HCT116 (cell line): ENCODE data around the gene RAET1E. TPM values are rescaled to one million over a fixed set of nuclear protein-coding genes. Genes with fewer than 3 reads are reported as not detected.
A peak's percentile ranks its signal among the peaks of the same experiment; 100 is the strongest.
"Not testable (repeated sequence)": the region's sequence is repeated elsewhere in the genome, so short reads cannot be mapped to it uniquely, and the experiment has no call there.

Experiments
- ATAC-seq: fragments of 200-7000 bp; cut with Tn5 transposase; 2 replicates; pipeline ENCODE4 v1.9.1; 2020; ENCODE audit warnings: mild to moderate bottlenecking, moderate library complexity
- BruUV-seq: library from RNA; stranded (reverse); fragments of 400-500 nt; replicated peaks from 2 replicates; lab custom pipeline; 2021; lab: Mats Ljungman, UMichigan
- CTCF ChIA-PET: fragments of 300-600 bp; sonication (Branson Sonifier 250); formaldehyde crosslinking; loops from one replicate; lab custom pipeline; 2021; ENCODE audit warnings: antibody characterized with exemption; lab: Charles Lee
- POLR2A ChIA-PET: fragments of 300-600, 350-600 bp; sonication (Branson Sonifier 250); formaldehyde crosslinking; loops from one replicate; lab custom pipeline; 2021; ENCODE audit warnings: antibody characterized with exemption; lab: Charles Lee
- RAD21 ChIA-PET, 2 experiments: fragments of 300-600 bp; sonication (Branson Sonifier 250); formaldehyde crosslinking; loops; one replicate each; lab custom pipeline; 2023; ENCODE audit warnings: low total read pairs in 2 of 2; ENCODE audit not compliant: uncharacterized antibody in 2 of 2, unreplicated experiment in 2 of 2, low non-redundant PET in 1 of 2; lab: Charles Lee
- DNase-seq: peaks from one replicate; pipeline ENCODE4 v3.0.0-alpha.2; 2010; ENCODE audit warnings: low read depth, low spot score
- H2AFZ ChIP-seq: fragments of 200-600 bp; shearing (Covaris generic), sonication (generic); 2 replicates; pipeline ENCODE4 v1.6.1; 2017; ENCODE audit warnings: low read depth, mixed run types, mixed read lengths, antibody characterized with exemption, low read length; ENCODE audit not compliant: poor library complexity, severe bottlenecking
- H3K27ac ChIP-seq: 2 replicates; pipeline ENCODE4 v1.5.1; 2012; ENCODE audit warnings: low read depth, low read length
- H3K27me3 ChIP-seq: fragments of 200-600 bp; sonication (generic); 2 replicates; pipeline ENCODE4 v1.6.1; 2016; ENCODE audit warnings: mixed run types, low read length, mixed read lengths; ENCODE audit not compliant: insufficient read depth
- H3K36me3 ChIP-seq, 2 experiments: fragments of 200-500 bp in 1 of 2; fragments of 200-600 bp in 1 of 2; sonication (Bioruptor generic) in 1 of 2; sonication (generic) in 1 of 2; 2 replicates each; pipeline versions ENCODE4 v1.5.1 to v1.6.1; 2014 to 2016; ENCODE audit warnings: low read length in 2 of 2, inconsistent platforms in 1 of 2, mixed read lengths in 1 of 2, mixed run types in 1 of 2; ENCODE audit not compliant: insufficient read depth in 2 of 2, control insufficient read depth in 1 of 2
- H3K4me1 ChIP-seq, 2 experiments: fragments of 200-600 bp in 1 of 2; sonication (generic) in 1 of 2; 2 replicates each; pipeline versions ENCODE4 v1.5.1 to v1.6.1; 2012 to 2017; ENCODE audit warnings: low read length in 2 of 2, inconsistent platforms in 1 of 2, mild to moderate bottlenecking in 1 of 2, mixed read lengths in 1 of 2, mixed run types in 1 of 2, moderate library complexity in 1 of 2; ENCODE audit not compliant: insufficient read depth in 2 of 2, control insufficient read depth in 1 of 2
- H3K4me2 ChIP-seq: fragments of 200-600 bp; sonication (generic); 2 replicates; pipeline ENCODE4 v1.6.1; 2017; ENCODE audit warnings: mixed run types, low read length, mixed read lengths
- H3K4me3 ChIP-seq, 2 experiments: fragments of 200-600 bp in 1 of 2; sonication (generic) in 1 of 2; replicated peaks in 1 of 2; 2 replicates each; pipeline ENCODE4 v1.5.1; 2011 to 2016; ENCODE audit warnings: low read length in 2 of 2, control low read depth in 1 of 2, low read depth in 1 of 2, mild to moderate bottlenecking in 1 of 2, mixed read lengths in 1 of 2, mixed run types in 1 of 2
- H3K79me2 ChIP-seq: fragments of 200-600 bp; sonication (generic); 2 replicates; pipeline ENCODE4 v1.6.1; 2017; ENCODE audit warnings: mild to moderate bottlenecking, mixed run types, low read length, moderate library complexity, mixed read lengths; ENCODE audit not compliant: insufficient read depth
- H3K9ac ChIP-seq: fragments of 200-600 bp; sonication (generic); 2 replicates; pipeline ENCODE4 v1.6.1; 2016; ENCODE audit warnings: low read length, mixed read lengths
- H3K9me2 ChIP-seq: fragments of 200-600 bp; sonication (generic), shearing (Covaris generic); 2 replicates; pipeline ENCODE4 v1.6.1; 2017; ENCODE audit warnings: mixed run types, mild to moderate bottlenecking, moderate library complexity; ENCODE audit not compliant: insufficient read depth
- H3K9me3 ChIP-seq, 2 experiments: fragments of 200-500 bp in 1 of 2; fragments of 200-600 bp in 1 of 2; sonication (Bioruptor generic) in 1 of 2; sonication (generic) in 1 of 2; 2 replicates each; pipeline ENCODE4 v1.6.1; 2014 to 2017; ENCODE audit warnings: low read length in 2 of 2, mixed read lengths in 2 of 2, inconsistent platforms in 1 of 2, low read depth in 1 of 2, mild to moderate bottlenecking in 1 of 2, mixed run types in 1 of 2, moderate library complexity in 1 of 2; ENCODE audit not compliant: control insufficient read depth in 1 of 2, insufficient read depth in 1 of 2
- H4K20me1 ChIP-seq: fragments of 200-600 bp; sonication (generic), shearing (Covaris generic); 2 replicates; pipeline ENCODE4 v1.6.1; 2017; ENCODE audit warnings: mixed run types, mild to moderate bottlenecking, moderate library complexity; ENCODE audit not compliant: insufficient read depth
- REST ChIP-seq: IDR thresholded peaks from 2 replicates; pipeline ENCODE4 v1.6.1; 2012; ENCODE audit warnings: low read depth
- intact Hi-C: fragments of 100-400 bp; cut with micrococcal nuclease; formaldehyde crosslinking; loops from 2 replicates; pipeline ENCODE4 v1.10.0; 2022
- total RNA-seq: library from RNA; stranded (reverse); gene quantifications from one replicate; pipeline ENCODE4 v1.2.1, GENCODE V29; 2021; ENCODE audit not compliant: unreplicated experiment

RAET1E gene
- total RNA-seq, 1 experiment from 2014 or later: 3.9 TPM

- TF ChIP-seq REST: no peak
Measured at GRCh38 chr6:149862922-149863697, 34.8 kb downstream of the RAET1E start (continued).

- ATAC-seq, H3K36me3 ChIP-seq, CTCF ChIA-PET, H3K9me3 ChIP-seq, BruUV-seq, H3K27ac ChIP-seq, H3K27me3 ChIP-seq, RAD21 ChIA-PET, H3K9me2 ChIP-seq, H2AFZ ChIP-seq, POLR2A ChIA-PET, DNase-seq, H4K20me1 ChIP-seq, intact Hi-C loops: not testable (repeated sequence)
- peak overlapping the region; percentile 81; the same call in 1 of the 2 replicates for H3K9ac ChIP-seq
- H3K4me1 ChIP-seq: peaks cover 12 to 35% of the 10 kb centered on the region in 2 experiments
- peak overlapping the region; percentile 100 for H3K4me2 ChIP-seq
- peak overlapping the region; percentile 54 to 71 for H3K4me3 ChIP-seq
- peaks cover 20% of the 10 kb centered on the region for H3K79me2 ChIP-seq
Measured at GRCh38 chr6:149862424-149862738, 35.5 kb downstream of the RAET1E start.
